GM23338 (cell line): ENCODE measurements around the gene FBXL17. TPM values are rescaled to one million over a fixed set of nuclear protein-coding genes. Genes with fewer than 3 reads are reported as not detected.

Experiments used
- ATAC-seq: fragments of 200-7000 bp; cut with Tn5 transposase; 3 replicates; pipeline ENCODE4 v1.9.1; 2020
- DNase-seq: peaks from one replicate; pipeline ENCODE4 v3.0.0-alpha.2; 2015; ENCODE audit warnings: low spot score
- H2AFZ ChIP-seq: fragments of 200-600 bp; sonication (generic); 2 replicates; pipeline ENCODE4 v1.8.0; 2016; ENCODE audit warnings: antibody characterized with exemption, mild to moderate bottlenecking, moderate library complexity
- H3F3A ChIP-seq: fragments of 200-600 bp; sonication (generic); replicated peaks from 2 replicates; pipeline ENCODE4 v1.8.0; 2017; ENCODE audit warnings: antibody characterized with exemption, mixed run types, low read depth
- H3K27ac ChIP-seq: fragments of 200-600 bp; sonication (generic); 2 replicates; pipeline ENCODE4 v1.6.1; 2016; ENCODE audit warnings: low read depth
- H3K27me3 ChIP-seq: fragments of 200-600 bp; sonication (generic); 2 replicates; pipeline ENCODE4 v1.8.0; 2016; ENCODE audit warnings: mild to moderate bottlenecking, mixed run types, moderate library complexity; ENCODE audit not compliant: insufficient read depth
- H3K36me3 ChIP-seq: fragments of 200-600 bp; sonication (generic); 2 replicates; pipeline ENCODE4 v1.8.0; 2016; ENCODE audit warnings: mild to moderate bottlenecking; ENCODE audit not compliant: insufficient read depth
- H3K4me1 ChIP-seq: fragments of 200-600 bp; sonication (generic); 2 replicates; pipeline ENCODE4 v1.8.0; 2016; ENCODE audit warnings: mild to moderate bottlenecking, moderate library complexity; ENCODE audit not compliant: insufficient read depth
- H3K4me2 ChIP-seq: fragments of 200-600 bp; sonication (generic); 2 replicates; pipeline ENCODE4 v1.7.1; 2017; ENCODE audit warnings: mixed run types
- H3K4me3 ChIP-seq: fragments of 200-600 bp; sonication (generic); 2 replicates; pipeline ENCODE4 v1.6.1; 2016; ENCODE audit warnings: mixed run types
- H3K79me2 ChIP-seq: fragments of 200-600 bp; sonication (generic); replicated peaks from 2 replicates; pipeline ENCODE4 v1.8.0; 2017; ENCODE audit warnings: mild to moderate bottlenecking; ENCODE audit not compliant: insufficient read depth
- H3K9me2 ChIP-seq: fragments of 200-600 bp; sonication (generic); 2 replicates; pipeline ENCODE4 v1.8.0; 2017; ENCODE audit not compliant: insufficient read depth
- H4K20me1 ChIP-seq: fragments of 200-600 bp; sonication (generic); replicated peaks from 2 replicates; pipeline ENCODE4 v1.8.0; 2017; ENCODE audit warnings: mild to moderate bottlenecking; ENCODE audit not compliant: insufficient read depth
- H3K27ac Mint-ChIP-seq: 2 replicates; pipeline ENCODE4 v1.8.0; 2020; ENCODE audit warnings: inconsistent platforms, mild to moderate bottlenecking, moderate library complexity, mixed read lengths
- H3K27me3 Mint-ChIP-seq: 3 replicates; pipeline ENCODE4 v1.8.0; 2022; ENCODE audit warnings: low read depth, mild to moderate bottlenecking, moderate library complexity, mixed read lengths, inconsistent platforms; ENCODE audit not compliant: insufficient read depth, poor library complexity
- H3K36me3 Mint-ChIP-seq: 3 replicates; pipeline ENCODE4 v1.8.0; 2021; ENCODE audit warnings: low read depth, mild to moderate bottlenecking, inconsistent platforms, moderate library complexity, mixed read lengths
- H3K4me1 Mint-ChIP-seq: 3 replicates; pipeline ENCODE4 v1.8.0; 2020; ENCODE audit warnings: mild to moderate bottlenecking, inconsistent platforms, mixed read lengths
- H3K4me3 Mint-ChIP-seq: 3 replicates; pipeline ENCODE4 v1.8.0; 2021; ENCODE audit warnings: moderate library complexity, mild to moderate bottlenecking, inconsistent platforms, mixed read lengths
- H3K9me3 Mint-ChIP-seq: 3 replicates; pipeline ENCODE4 v1.8.0; 2020; ENCODE audit warnings: moderate library complexity, mild to moderate bottlenecking, inconsistent platforms, mixed read lengths
- EZH2 ChIP-seq: fragments of 200-600 bp; sonication (generic); IDR thresholded peaks from one replicate; pipeline ENCODE4 v1.8.0; 2017; ENCODE audit warnings: antibody characterized with exemption, mild to moderate bottlenecking, low read depth; ENCODE audit not compliant: unreplicated experiment
- EZH2phosphoT487 ChIP-seq: fragments of 200-600 bp; sonication (generic); IDR thresholded peaks from one replicate; pipeline ENCODE4 v1.8.1; 2018; ENCODE audit warnings: antibody characterized with exemption; ENCODE audit not compliant: unreplicated experiment
- POLR2AphosphoS5 ChIP-seq: IDR thresholded peaks from 2 replicates; pipeline ENCODE4 v1.6.1; 2016; ENCODE audit warnings: antibody characterized with exemption, low read depth
- STAT1 ChIP-seq: IDR thresholded peaks from one replicate; pipeline ENCODE4 v1.6.1; 2016; ENCODE audit warnings: antibody characterized with exemption; ENCODE audit not compliant: unreplicated experiment
- ZNF114 ChIP-seq: fragments of 250-450 bp; sonication (Bioruptor Pico); IDR thresholded peaks from 2 replicates; pipeline ENCODE4 v1.5.0; 2020; ENCODE audit warnings: mild to moderate bottlenecking, moderate library complexity
- polyA plus RNA-seq: library from polyadenylated mRNA; unstranded; fragments of >200 nt; fragmentation: Nextera tagmentation; extraction: Ambion mirVana; gene quantifications from 2 replicates; pipeline ENCODE4 v1.2.1, GENCODE V29; 2016
- total RNA-seq: library from RNA; depleted of rRNA; stranded (reverse); fragments of >200 nt; shearing (Covaris generic); gene quantifications from 2 replicates; pipeline ENCODE4 v1.2.3, GENCODE V29; 2014
- TF ChIP-seq, protein P1 (sequence below), 2 experiments: fragments of 200-600 bp in 1 of 2; sonication (generic) in 1 of 2; conservative IDR thresholded peaks; 2 replicates each; pipeline versions ENCODE4 v1.5.1 to v1.6.1; 2016 to 2017; ENCODE audit warnings: antibody characterized with exemption in 2 of 2, low read depth in 2 of 2, mild to moderate bottlenecking in 2 of 2, moderate library complexity in 1 of 2
- TF ChIP-seq, protein P2 (sequence below): IDR thresholded peaks from 2 replicates; pipeline ENCODE4 v1.6.1; 2016; ENCODE audit warnings: antibody characterized with exemption
- TF ChIP-seq, protein P3 (sequence below): IDR thresholded peaks from one replicate; pipeline ENCODE4 v1.6.1; 2018; ENCODE audit warnings: antibody characterized with exemption; ENCODE audit not compliant: unreplicated experiment

FBXL17 gene
- total and polyA plus RNA-seq, 2 experiments from 2014 or later: 2.0 to 2.7 TPM

DNA sequence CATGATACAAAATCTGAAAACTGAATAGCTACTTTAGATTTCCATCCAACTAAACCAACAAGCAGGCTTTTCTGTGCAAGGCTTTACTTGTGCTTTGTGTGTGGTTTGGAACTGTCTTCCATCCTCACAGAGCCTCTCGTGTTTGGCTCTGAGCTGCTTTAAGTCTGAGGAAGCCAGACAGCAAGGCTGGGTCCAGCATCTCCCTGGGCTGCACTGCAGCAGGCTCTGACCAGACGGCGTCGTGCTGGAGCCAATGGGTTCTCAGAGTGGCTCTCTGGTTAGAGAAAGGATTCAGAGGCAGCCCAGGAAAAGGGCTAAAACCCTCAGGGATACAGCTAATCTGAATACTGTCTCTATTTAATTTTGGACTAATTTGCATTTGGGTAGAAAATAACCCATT, 503.2 kb downstream of the FBXL17 start:
- ATAC-seq: peak; percentile 35; the same call in 1 of the 3 replicates
- TF ChIP-seq ZNF114 (CRISPR knock-in tag): no peak
- no peak for TF ChIP-seq EZH2phosphoT487
- TF ChIP-seq, protein P1, sequence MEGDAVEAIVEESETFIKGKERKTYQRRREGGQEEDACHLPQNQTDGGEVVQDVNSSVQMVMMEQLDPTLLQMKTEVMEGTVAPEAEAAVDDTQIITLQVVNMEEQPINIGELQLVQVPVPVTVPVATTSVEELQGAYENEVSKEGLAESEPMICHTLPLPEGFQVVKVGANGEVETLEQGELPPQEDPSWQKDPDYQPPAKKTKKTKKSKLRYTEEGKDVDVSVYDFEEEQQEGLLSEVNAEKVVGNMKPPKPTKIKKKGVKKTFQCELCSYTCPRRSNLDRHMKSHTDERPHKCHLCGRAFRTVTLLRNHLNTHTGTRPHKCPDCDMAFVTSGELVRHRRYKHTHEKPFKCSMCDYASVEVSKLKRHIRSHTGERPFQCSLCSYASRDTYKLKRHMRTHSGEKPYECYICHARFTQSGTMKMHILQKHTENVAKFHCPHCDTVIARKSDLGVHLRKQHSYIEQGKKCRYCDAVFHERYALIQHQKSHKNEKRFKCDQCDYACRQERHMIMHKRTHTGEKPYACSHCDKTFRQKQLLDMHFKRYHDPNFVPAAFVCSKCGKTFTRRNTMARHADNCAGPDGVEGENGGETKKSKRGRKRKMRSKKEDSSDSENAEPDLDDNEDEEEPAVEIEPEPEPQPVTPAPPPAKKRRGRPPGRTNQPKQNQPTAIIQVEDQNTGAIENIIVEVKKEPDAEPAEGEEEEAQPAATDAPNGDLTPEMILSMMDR (conservative IDR thresholded peaks at IDR 0.05; ENCODE audit: low read depth in 2 of 2): no peak
- no peak for TF ChIP-seq POLR2AphosphoS5
- TF ChIP-seq, protein P2, sequence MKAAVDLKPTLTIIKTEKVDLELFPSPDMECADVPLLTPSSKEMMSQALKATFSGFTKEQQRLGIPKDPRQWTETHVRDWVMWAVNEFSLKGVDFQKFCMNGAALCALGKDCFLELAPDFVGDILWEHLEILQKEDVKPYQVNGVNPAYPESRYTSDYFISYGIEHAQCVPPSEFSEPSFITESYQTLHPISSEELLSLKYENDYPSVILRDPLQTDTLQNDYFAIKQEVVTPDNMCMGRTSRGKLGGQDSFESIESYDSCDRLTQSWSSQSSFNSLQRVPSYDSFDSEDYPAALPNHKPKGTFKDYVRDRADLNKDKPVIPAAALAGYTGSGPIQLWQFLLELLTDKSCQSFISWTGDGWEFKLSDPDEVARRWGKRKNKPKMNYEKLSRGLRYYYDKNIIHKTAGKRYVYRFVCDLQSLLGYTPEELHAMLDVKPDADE: no peak
- Mint-ChIP-seq H3K9me3 (no peaks in the 10 kb centered on the region), H3K4me3 (no peak overlapping the region), H3K36me3 (no peaks in the 10 kb centered on the region), H3K4me1 (peaks cover 7% of the 10 kb centered on the region), H3K27me3 (peaks cover 3% of the 10 kb centered on the region), H3K27ac (no peak overlapping the region)
- Histone ChIP-seq H2AFZ (no peak overlapping the region), H3K79me2 (no peaks in the 10 kb centered on the region), H4K20me1 (no peaks in the 10 kb centered on the region), H3K4me2 (no peak overlapping the region), H3K36me3 (no peaks in the 10 kb centered on the region), H3K27me3 (no peaks in the 10 kb centered on the region), H3K9me2 (no peaks in the 10 kb centered on the region), H3F3A (no peaks in the 10 kb centered on the region), H3K4me1 (peaks cover 5% of the 10 kb centered on the region; the same call in 1 of the 2 replicates), H3K27ac (no peak overlapping the region), H3K4me3 (no peak overlapping the region)
- DNase-seq: no peak

DNA sequence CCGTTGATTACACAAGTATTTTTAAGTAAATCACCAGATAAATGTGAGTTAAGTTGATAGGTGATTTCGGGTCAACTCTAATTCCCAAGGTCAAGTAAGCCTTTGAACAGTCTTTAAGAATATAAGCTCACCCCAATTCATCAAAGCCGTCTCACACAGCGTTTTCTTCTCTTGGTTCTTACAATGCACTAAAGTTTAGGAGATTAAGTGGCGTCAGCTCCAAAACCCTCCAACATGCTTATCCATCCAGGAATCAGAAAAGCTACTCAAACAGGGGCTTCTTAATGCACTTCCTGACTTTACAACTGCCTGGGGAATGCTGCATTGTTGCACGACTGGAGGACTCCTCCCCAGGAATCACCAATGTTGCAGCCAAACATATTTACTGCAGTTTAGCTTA, 505.0 kb downstream of the FBXL17 start:
- Mint-ChIP-seq H3K36me3 (no peaks in the 10 kb centered on the region), H3K27me3 (peaks cover 3% of the 10 kb centered on the region), H3K4me1 (peaks cover 7% of the 10 kb centered on the region), H3K27ac (no peak overlapping the region), H3K9me3 (no peaks in the 10 kb centered on the region), H3K4me3 (no peak overlapping the region)
- Histone ChIP-seq H3K4me1 (peaks cover 7% of the 10 kb centered on the region; the same call in 1 of the 2 replicates), H3K4me3 (no peak overlapping the region), H3K9me2 (no peaks in the 10 kb centered on the region), H2AFZ (no peak overlapping the region), H3K36me3 (no peaks in the 10 kb centered on the region), H3K79me2 (no peaks in the 10 kb centered on the region), H3K27ac (no peak overlapping the region), H4K20me1 (no peaks in the 10 kb centered on the region), H3K27me3 (no peaks in the 10 kb centered on the region), H3K4me2 (no peak overlapping the region), H3F3A (no peaks in the 10 kb centered on the region)
- DNase-seq (no peak), ATAC-seq (no peak)
- TF ChIP-seq, protein P3, sequence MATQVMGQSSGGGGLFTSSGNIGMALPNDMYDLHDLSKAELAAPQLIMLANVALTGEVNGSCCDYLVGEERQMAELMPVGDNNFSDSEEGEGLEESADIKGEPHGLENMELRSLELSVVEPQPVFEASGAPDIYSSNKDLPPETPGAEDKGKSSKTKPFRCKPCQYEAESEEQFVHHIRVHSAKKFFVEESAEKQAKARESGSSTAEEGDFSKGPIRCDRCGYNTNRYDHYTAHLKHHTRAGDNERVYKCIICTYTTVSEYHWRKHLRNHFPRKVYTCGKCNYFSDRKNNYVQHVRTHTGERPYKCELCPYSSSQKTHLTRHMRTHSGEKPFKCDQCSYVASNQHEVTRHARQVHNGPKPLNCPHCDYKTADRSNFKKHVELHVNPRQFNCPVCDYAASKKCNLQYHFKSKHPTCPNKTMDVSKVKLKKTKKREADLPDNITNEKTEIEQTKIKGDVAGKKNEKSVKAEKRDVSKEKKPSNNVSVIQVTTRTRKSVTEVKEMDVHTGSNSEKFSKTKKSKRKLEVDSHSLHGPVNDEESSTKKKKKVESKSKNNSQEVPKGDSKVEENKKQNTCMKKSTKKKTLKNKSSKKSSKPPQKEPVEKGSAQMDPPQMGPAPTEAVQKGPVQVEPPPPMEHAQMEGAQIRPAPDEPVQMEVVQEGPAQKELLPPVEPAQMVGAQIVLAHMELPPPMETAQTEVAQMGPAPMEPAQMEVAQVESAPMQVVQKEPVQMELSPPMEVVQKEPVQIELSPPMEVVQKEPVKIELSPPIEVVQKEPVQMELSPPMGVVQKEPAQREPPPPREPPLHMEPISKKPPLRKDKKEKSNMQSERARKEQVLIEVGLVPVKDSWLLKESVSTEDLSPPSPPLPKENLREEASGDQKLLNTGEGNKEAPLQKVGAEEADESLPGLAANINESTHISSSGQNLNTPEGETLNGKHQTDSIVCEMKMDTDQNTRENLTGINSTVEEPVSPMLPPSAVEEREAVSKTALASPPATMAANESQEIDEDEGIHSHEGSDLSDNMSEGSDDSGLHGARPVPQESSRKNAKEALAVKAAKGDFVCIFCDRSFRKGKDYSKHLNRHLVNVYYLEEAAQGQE: no peak
- TF ChIP-seq, protein P1 (conservative IDR thresholded peaks at IDR 0.05; ENCODE audit: low read depth in 2 of 2): no peak
- TF ChIP-seq EZH2: no peak
- no peak for TF ChIP-seq STAT1
- TF ChIP-seq ZNF114 (CRISPR knock-in tag): no peak
